Suprapubic skin (tissue), 4 donors: ENCODE data around the gene ARPC2. TPM values are rescaled to one million over a fixed set of nuclear protein-coding genes. Genes with fewer than 3 reads are reported as not detected.

ENCODE experiments used
- DNase-seq, 2 donors: peaks; one replicate each; pipeline ENCODE4 v3.0.0-alpha.2; 2019; ENCODE audit warnings: low spot score in 2 of 2
- H3K27ac ChIP-seq: fragments of 200-600 bp; sonication (generic); one replicate; pipeline ENCODE4 v1.5.1; 2019
- H3K27me3 ChIP-seq: fragments of 200-600 bp; sonication (generic); one replicate; pipeline ENCODE4 v1.5.1; 2019
- H3K36me3 ChIP-seq: fragments of 200-600 bp; sonication (generic); one replicate; pipeline ENCODE4 v1.5.1; 2019
- H3K4me1 ChIP-seq: fragments of 200-600 bp; sonication (generic); one replicate; pipeline ENCODE4 v1.5.1; 2019
- H3K4me3 ChIP-seq: fragments of 200-600 bp; sonication (generic); one replicate; pipeline ENCODE4 v1.5.1; 2019; ENCODE audit warnings: mild to moderate bottlenecking
- H3K9me3 ChIP-seq: fragments of 200-600 bp; sonication (generic); one replicate; pipeline ENCODE4 v1.5.1; 2019
- EP300 ChIP-seq: sonication (generic); formaldehyde crosslinking; IDR thresholded peaks from one replicate; pipeline ENCODE4 v1.6.1; 2017; ENCODE audit warnings: antibody characterized with exemption
- POLR2A ChIP-seq, 2 donors: fragments of 450-650 bp; IDR thresholded peaks; one replicate each; pipeline ENCODE4 v1.6.1; 2017; ENCODE audit warnings: antibody characterized with exemption in 2 of 2, mild to moderate bottlenecking in 2 of 2, moderate library complexity in 2 of 2
- POLR2AphosphoS5 ChIP-seq, 3 donors: sonication (generic); formaldehyde crosslinking; IDR thresholded peaks; one replicate each; pipeline ENCODE4 v1.6.1; 2017; ENCODE audit warnings: antibody characterized with exemption in 3 of 3
- WGBS: methylation state at CpG from one replicate; pipeline ENCODE4 v1.1.5; 2018; 5-methylcytosine and 5-hydroxymethylcytosine counted together
- total RNA-seq, 4 donors: library from RNA; depleted of rRNA; stranded (reverse); fragments of >200 nt; gene quantifications; one replicate each; pipeline ENCODE4 v1.1.0, GENCODE V29; 2016
- TF ChIP-seq, protein P1 (sequence below), 2 donors: fragments of 200-600 bp in 1 of 2; fragments of 450-650 bp in 1 of 2; sonication (generic) in 1 of 2; IDR thresholded peaks; one replicate each; pipeline ENCODE4 v1.5.1; 2016 to 2019; ENCODE audit warnings: antibody characterized with exemption in 2 of 2, mild to moderate bottlenecking in 1 of 2, moderate library complexity in 1 of 2

The ARPC2 gene
- total RNA-seq, 4 donors from 2014 or later: 267 to 384 (median 275) TPM

DNA sequence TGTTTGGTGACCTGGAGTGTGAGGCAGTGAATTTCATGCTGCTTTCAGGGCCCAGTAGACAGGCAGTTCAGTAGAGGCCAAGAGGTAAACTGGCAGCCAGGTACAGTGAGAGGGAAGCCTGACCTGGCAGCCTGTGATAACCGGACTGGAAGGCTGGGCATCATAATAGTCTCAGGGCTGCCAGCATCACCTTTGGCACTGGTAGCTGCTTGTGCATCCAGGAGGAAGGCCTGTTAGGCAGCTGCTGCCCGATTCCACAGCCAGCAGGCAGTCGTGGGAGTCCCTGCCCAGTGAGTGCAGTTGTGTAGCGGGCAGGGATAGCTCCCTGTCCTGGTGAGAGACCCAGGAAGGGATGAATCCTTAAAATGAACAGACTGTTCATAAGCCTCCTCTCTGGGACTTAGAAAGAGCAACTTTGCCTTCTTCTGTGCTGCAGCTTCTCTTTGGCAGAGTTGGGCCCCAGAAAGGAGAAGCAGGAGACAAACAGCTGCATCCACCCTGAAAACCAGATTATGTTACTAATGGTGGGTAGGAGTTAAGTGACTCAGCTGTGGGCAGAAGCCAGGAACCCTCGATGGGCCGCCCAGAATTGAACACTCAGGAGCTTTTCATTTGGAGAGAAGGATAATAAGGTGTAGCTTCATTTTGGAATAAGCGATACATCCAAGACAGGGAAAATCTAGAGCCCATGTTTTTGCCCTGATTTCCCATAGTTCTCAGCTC lies 35.7 kb downstream of the ARPC2 start:
- no peak overlapping the region for H3K4me3 ChIP-seq
- H3K27me3 ChIP-seq: no peaks in the 10 kb centered on the region
- H3K4me1 ChIP-seq: no peaks in the 10 kb centered on the region
- no peak overlapping the region for H3K27ac ChIP-seq
- peaks cover 90% of the 10 kb centered on the region for H3K36me3 ChIP-seq
- 71% methylated on average over 7 of the region's 7 CpGs for WGBS
- H3K9me3 ChIP-seq: no peaks in the 10 kb centered on the region
- TF ChIP-seq, protein P1, sequence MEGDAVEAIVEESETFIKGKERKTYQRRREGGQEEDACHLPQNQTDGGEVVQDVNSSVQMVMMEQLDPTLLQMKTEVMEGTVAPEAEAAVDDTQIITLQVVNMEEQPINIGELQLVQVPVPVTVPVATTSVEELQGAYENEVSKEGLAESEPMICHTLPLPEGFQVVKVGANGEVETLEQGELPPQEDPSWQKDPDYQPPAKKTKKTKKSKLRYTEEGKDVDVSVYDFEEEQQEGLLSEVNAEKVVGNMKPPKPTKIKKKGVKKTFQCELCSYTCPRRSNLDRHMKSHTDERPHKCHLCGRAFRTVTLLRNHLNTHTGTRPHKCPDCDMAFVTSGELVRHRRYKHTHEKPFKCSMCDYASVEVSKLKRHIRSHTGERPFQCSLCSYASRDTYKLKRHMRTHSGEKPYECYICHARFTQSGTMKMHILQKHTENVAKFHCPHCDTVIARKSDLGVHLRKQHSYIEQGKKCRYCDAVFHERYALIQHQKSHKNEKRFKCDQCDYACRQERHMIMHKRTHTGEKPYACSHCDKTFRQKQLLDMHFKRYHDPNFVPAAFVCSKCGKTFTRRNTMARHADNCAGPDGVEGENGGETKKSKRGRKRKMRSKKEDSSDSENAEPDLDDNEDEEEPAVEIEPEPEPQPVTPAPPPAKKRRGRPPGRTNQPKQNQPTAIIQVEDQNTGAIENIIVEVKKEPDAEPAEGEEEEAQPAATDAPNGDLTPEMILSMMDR (IDR thresholded peaks at IDR 0.05): no peak
- TF ChIP-seq EP300: no peak
- no peak for TF ChIP-seq POLR2AphosphoS5 (IDR thresholded peaks at IDR 0.05)
- TF ChIP-seq POLR2A (IDR thresholded peaks at IDR 0.05): no peak
- DNase-seq: peak in 1 of 2 donors; percentile 60

DNA sequence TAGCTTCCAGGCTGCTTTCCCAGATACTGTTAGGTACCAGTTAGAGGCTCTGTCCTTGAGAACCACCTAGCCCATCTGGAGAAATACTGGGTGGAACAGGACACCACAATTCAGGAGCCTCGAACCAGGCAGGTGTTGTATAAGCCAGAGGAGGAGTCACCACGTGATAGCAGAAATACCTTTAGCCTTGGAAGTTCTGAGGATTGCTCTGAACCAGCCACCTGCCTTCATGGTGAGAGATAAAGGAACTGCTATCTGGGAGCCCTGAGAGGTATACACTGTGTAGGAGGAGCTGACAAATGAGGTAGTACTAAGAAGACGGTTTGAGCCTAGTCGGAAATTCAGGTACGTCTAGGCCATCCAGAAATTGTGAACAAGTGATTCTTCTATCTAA lies 36.2 kb downstream of the ARPC2 start:
- peak in 1 of 2 donors; percentile 8 for DNase-seq
- 75% methylated on average over 5 of the region's 5 CpGs for WGBS
- Histone ChIP-seq H3K27me3 (no peaks in the 10 kb centered on the region), H3K36me3 (peaks cover 85% of the 10 kb centered on the region), H3K9me3 (no peaks in the 10 kb centered on the region), H3K27ac (no peak overlapping the region), H3K4me1 (peaks cover 2% of the 10 kb centered on the region), H3K4me3 (no peak overlapping the region)
- TF ChIP-seq, protein P1 (IDR thresholded peaks at IDR 0.05): no peak
- no peak for TF ChIP-seq EP300
- TF ChIP-seq POLR2A (IDR thresholded peaks at IDR 0.05): no peak
- no peak for TF ChIP-seq POLR2AphosphoS5 (IDR thresholded peaks at IDR 0.05)

GRCh38 chr2:218255446-218255845 lies 38.5 kb downstream of the ARPC2 start:
- H3K27me3 ChIP-seq: no peaks in the 10 kb centered on the region
- WGBS: 79% methylated on average over 6 of the region's 6 CpGs
- no peak overlapping the region for H3K4me3 ChIP-seq
- H3K9me3 ChIP-seq: no peaks in the 10 kb centered on the region
- H3K4me1 ChIP-seq: peaks cover 24% of the 10 kb centered on the region
- no peak overlapping the region for H3K27ac ChIP-seq
- H3K36me3 ChIP-seq: peaks cover 63% of the 10 kb centered on the region
- no peak for DNase-seq
- TF ChIP-seq, protein P1 (IDR thresholded peaks at IDR 0.05): no peak
- TF ChIP-seq EP300 (no peak), POLR2A (IDR thresholded peaks at IDR 0.05) (no peak), POLR2AphosphoS5 (IDR thresholded peaks at IDR 0.05) (no peak)

DNA sequence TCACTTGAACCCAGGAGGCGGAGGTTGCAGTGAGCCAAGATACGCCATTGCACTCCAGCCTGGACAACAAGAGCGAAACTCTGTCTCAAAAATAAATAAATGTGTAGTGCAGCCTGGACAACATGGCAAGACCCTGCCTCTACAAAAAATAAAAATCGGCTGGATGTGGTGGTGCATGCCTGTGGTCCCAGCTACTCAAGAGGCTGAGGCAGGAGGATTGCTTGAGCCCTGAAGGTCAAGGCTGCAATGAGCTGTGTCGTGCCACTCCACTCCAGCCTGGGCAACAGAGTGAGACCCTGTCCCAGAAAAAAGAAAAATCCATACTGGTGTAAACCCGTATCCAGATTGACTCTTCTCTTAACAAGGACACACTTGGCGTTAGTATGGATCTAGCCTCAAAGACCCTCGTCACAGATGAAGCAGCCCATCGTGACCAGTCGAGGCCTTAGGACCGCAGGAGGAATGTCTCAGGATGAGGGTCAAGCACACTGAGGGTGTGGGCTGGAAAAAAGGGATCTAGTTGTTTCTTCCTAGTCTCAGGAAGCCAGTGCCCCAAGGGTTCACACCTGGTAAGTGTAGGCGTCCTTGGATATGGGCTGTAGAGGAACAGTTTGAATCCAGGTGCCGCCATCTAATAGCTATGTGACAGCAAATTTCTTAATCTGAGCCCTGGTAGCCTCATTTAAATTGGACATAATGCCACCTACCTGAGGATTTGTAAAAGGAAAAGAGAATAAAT lies 39.8 kb downstream of the ARPC2 start:
- TF ChIP-seq POLR2A (IDR thresholded peaks at IDR 0.05) (no peak), POLR2AphosphoS5 (IDR thresholded peaks at IDR 0.05) (no peak), EP300 (no peak)
- TF ChIP-seq, protein P1 (IDR thresholded peaks at IDR 0.05): no peak
- WGBS: 96% methylated on average over 13 of the region's 13 CpGs
- Histone ChIP-seq H3K4me3 (no peak overlapping the region), H3K27me3 (no peaks in the 10 kb centered on the region), H3K9me3 (no peaks in the 10 kb centered on the region), H3K4me1 (peaks cover 34% of the 10 kb centered on the region), H3K27ac (no peak overlapping the region), H3K36me3 (peaks cover 49% of the 10 kb centered on the region)
- DNase-seq: peak; percentile 29 to 34

GRCh38 chr2:218257390-218257981 lies 40.5 kb downstream of the ARPC2 start:
- Histone ChIP-seq H3K4me1 (peaks cover 37% of the 10 kb centered on the region), H3K4me3 (no peak overlapping the region), H3K27ac (no peak overlapping the region), H3K27me3 (no peaks in the 10 kb centered on the region), H3K36me3 (peaks cover 42% of the 10 kb centered on the region), H3K9me3 (no peaks in the 10 kb centered on the region)
- no peak for TF ChIP-seq POLR2AphosphoS5 (IDR thresholded peaks at IDR 0.05)
- TF ChIP-seq, protein P1 (IDR thresholded peaks at IDR 0.05): peak; percentile 13 to 38
- DNase-seq: peak; percentile 63 to 64
- WGBS: 44% methylated on average over 8 of the region's 8 CpGs
